ENCODE measurements around the gene APCDD1L. TPM values are rescaled to one million over a fixed set of nuclear protein-coding genes. Genes with fewer than 3 reads are reported as not detected.
"Not testable (repeated sequence)": the region's sequence is repeated elsewhere in the genome, so short reads cannot be mapped to it uniquely, and the experiment has no call there.

The APCDD1L gene
- total RNA-seq, 1 donor from 2014 or later, result 16.4 TPM

- Histone ChIP-seq H3K27me3 (ENCODE audit: insufficient read depth, low read length) (peaks cover 6% of the 10 kb centered on the region), H3K9ac (ENCODE audit: low read length) (no peak overlapping the region), H3K27ac (ENCODE audit: low read depth, low read length) (no peak overlapping the region), H3K4me3 (ENCODE audit: insufficient read depth, low read depth, low read length) (no peak overlapping the region), H3K4me2 (ENCODE audit: low read length) (peak overlapping the region; percentile 90), H2AFZ (ENCODE audit: low read depth, low read length) (no peak overlapping the region), H3K9me3 (ENCODE audit: insufficient read depth, low read depth, low read length) (peaks cover 4% of the 10 kb centered on the region), H4K20me1 (ENCODE audit: insufficient read depth, low read length) (peaks cover 23% of the 10 kb centered on the region), H3K36me3 (ENCODE audit: insufficient read depth, low read length) (no peaks in the 10 kb centered on the region), H3K79me2 (ENCODE audit: insufficient read depth, low read length) (peaks cover 49% of the 10 kb centered on the region), H3K4me1 (ENCODE audit: insufficient read depth, low read length) (peaks cover 33% of the 10 kb centered on the region)
- DNase-seq (ENCODE audit: low read depth) (no peak), FAIRE-seq (peak; percentile 5)
- Mint-ChIP-seq H3K27me3 (ENCODE audit: low read depth, unreplicated experiment) (peaks cover 11% of the 10 kb centered on the region), H3K4me3 (ENCODE audit: unreplicated experiment) (no peak overlapping the region), H3K36me3 (ENCODE audit: low read depth, unreplicated experiment) (peaks cover 13% of the 10 kb centered on the region), H3K4me1 (ENCODE audit: low read depth, unreplicated experiment) (peaks cover 14% of the 10 kb centered on the region), H3K27ac (ENCODE audit: unreplicated experiment) (no peak overlapping the region), H3K9me3 (ENCODE audit: unreplicated experiment) (peaks cover 11% of the 10 kb centered on the region)
- TF ChIP-seq EZH2 (IDR thresholded peaks at IDR 0.05; ENCODE audit: insufficient read depth, low read length), result no peak
- no peak for TF ChIP-seq CTCF (IDR thresholded peaks at IDR 0.05; ENCODE audit: insufficient read depth, low read depth, low read length)
These were observed 4.3 kb downstream of the APCDD1L start for GRCh38 chr20:58510921-58511320.

GRCh38 chr20:58508762-58509395 lies 6.3 kb downstream of the APCDD1L start:
- peaks cover 15% of the 10 kb centered on the region for H3K36me3 Mint-ChIP-seq (ENCODE audit: low read depth, unreplicated experiment)
- FAIRE-seq, result no peak

GRCh38 chr20:58506999-58507398 lies 8.2 kb downstream of the APCDD1L start:
- H3K9me3 ChIP-seq (ENCODE audit: insufficient read depth, low read depth, low read length); H3K27ac ChIP-seq (ENCODE audit: low read depth, low read length); H3K27me3 Mint-ChIP-seq (ENCODE audit: low read depth, unreplicated experiment); FAIRE-seq; DNase-seq (ENCODE audit: low read depth); H3K27ac Mint-ChIP-seq (ENCODE audit: unreplicated experiment); H3K9ac ChIP-seq (ENCODE audit: low read length); H2AFZ ChIP-seq (ENCODE audit: low read depth, low read length); H3K36me3 ChIP-seq (ENCODE audit: insufficient read depth, low read length); H3K4me3 ChIP-seq (ENCODE audit: insufficient read depth, low read depth, low read length); H3K4me2 ChIP-seq (ENCODE audit: low read length); H3K4me3 Mint-ChIP-seq (ENCODE audit: unreplicated experiment); H3K4me1 Mint-ChIP-seq (ENCODE audit: low read depth, unreplicated experiment); H3K27me3 ChIP-seq (ENCODE audit: insufficient read depth, low read length): not testable (repeated sequence)
- H4K20me1 ChIP-seq (ENCODE audit: insufficient read depth, low read length), result peaks cover 21% of the 10 kb centered on the region
- peaks cover 20% of the 10 kb centered on the region for H3K36me3 Mint-ChIP-seq (ENCODE audit: low read depth, unreplicated experiment)
- H3K79me2 ChIP-seq (ENCODE audit: insufficient read depth, low read length), result peaks cover 24% of the 10 kb centered on the region
- peaks cover 17% of the 10 kb centered on the region for H3K9me3 Mint-ChIP-seq (ENCODE audit: unreplicated experiment)
- H3K4me1 ChIP-seq (ENCODE audit: insufficient read depth, low read length), result peaks cover 11% of the 10 kb centered on the region

More at GRCh38 chr20:58508762-58509395, 6.3 kb downstream of the APCDD1L start:
- Mint-ChIP-seq H3K4me3 (ENCODE audit: unreplicated experiment) (no peak overlapping the region), H3K27ac (ENCODE audit: unreplicated experiment) (no peak overlapping the region), H3K4me1 (ENCODE audit: low read depth, unreplicated experiment) (peaks cover 8% of the 10 kb centered on the region), H3K27me3 (ENCODE audit: low read depth, unreplicated experiment) (peaks cover 11% of the 10 kb centered on the region), H3K9me3 (ENCODE audit: unreplicated experiment) (peaks cover 17% of the 10 kb centered on the region)
- Histone ChIP-seq H3K27me3 (ENCODE audit: insufficient read depth, low read length) (peaks cover 5% of the 10 kb centered on the region), H3K9me3 (ENCODE audit: insufficient read depth, low read depth, low read length) (peaks cover 8% of the 10 kb centered on the region), H3K79me2 (ENCODE audit: insufficient read depth, low read length) (peaks cover 37% of the 10 kb centered on the region), H3K4me1 (ENCODE audit: insufficient read depth, low read length) (peaks cover 30% of the 10 kb centered on the region), H2AFZ (ENCODE audit: low read depth, low read length) (no peak overlapping the region), H4K20me1 (ENCODE audit: insufficient read depth, low read length) (peaks cover 23% of the 10 kb centered on the region), H3K9ac (ENCODE audit: low read length) (no peak overlapping the region), H3K27ac (ENCODE audit: low read depth, low read length) (no peak overlapping the region), H3K36me3 (ENCODE audit: insufficient read depth, low read length) (no peaks in the 10 kb centered on the region), H3K4me2 (ENCODE audit: low read length) (no peak overlapping the region), H3K4me3 (ENCODE audit: insufficient read depth, low read depth, low read length) (no peak overlapping the region)
- DNase-seq (ENCODE audit: low read depth), result no peak
- TF ChIP-seq EZH2 (IDR thresholded peaks at IDR 0.05; ENCODE audit: insufficient read depth, low read length) (no peak), CTCF (IDR thresholded peaks at IDR 0.05; ENCODE audit: insufficient read depth, low read depth, low read length) (no peak)
